Measurements from ENCODE around the gene GALNT1. TPM values are rescaled to one million over a fixed set of nuclear protein-coding genes. Genes with fewer than 3 reads are reported as not detected.

The GALNT1 gene
- total RNA-seq, 1 experiment from 2014 or later: 25.6 TPM

DNA sequence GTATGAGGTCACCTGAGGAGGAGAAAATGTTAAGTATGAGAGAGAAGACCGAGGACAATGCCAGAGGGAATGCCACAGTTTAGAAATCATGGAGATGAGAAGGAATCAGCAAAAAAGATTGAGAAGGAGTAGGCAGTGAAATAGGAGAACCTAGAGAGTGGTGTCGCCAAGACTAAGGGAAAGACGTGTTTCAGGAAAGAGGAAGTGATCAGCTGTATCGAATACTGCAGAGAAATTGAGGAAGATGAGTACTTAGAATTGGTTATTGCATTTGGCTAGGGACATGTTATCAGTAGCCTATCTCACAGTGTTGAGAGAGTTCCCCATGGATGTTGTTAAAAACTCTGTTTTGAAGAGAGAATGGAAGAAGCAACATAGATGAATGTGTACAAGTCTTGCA lies 112.3 kb downstream of the GALNT1 start:
- POLR2A ChIA-PET (ENCODE audit: low non-redundant PET): no interaction called here
- no peaks in the 10 kb centered on the region for H3K36me3 ChIP-seq (ENCODE audit: insufficient read depth, low read length, poor library complexity, severe bottlenecking)
- no peaks in the 10 kb centered on the region for H3K27me3 ChIP-seq (replicated peaks; ENCODE audit: insufficient read depth, low read depth, low read length, poor library complexity)
- H3K9me3 ChIP-seq (ENCODE audit: low read depth, low read length, poor library complexity, severe bottlenecking): no peaks in the 10 kb centered on the region
- BruUV-seq (replicated peaks): no TSS peak
- no peak for DNase-seq (ENCODE audit: low spot score)
- TF ChIP-seq EZH2 (IDR thresholded peaks at IDR 0.05; ENCODE audit: borderline replicate concordance, low read depth, low read length, poor library complexity, severe bottlenecking): no peak
- TF ChIP-seq, protein P1, sequence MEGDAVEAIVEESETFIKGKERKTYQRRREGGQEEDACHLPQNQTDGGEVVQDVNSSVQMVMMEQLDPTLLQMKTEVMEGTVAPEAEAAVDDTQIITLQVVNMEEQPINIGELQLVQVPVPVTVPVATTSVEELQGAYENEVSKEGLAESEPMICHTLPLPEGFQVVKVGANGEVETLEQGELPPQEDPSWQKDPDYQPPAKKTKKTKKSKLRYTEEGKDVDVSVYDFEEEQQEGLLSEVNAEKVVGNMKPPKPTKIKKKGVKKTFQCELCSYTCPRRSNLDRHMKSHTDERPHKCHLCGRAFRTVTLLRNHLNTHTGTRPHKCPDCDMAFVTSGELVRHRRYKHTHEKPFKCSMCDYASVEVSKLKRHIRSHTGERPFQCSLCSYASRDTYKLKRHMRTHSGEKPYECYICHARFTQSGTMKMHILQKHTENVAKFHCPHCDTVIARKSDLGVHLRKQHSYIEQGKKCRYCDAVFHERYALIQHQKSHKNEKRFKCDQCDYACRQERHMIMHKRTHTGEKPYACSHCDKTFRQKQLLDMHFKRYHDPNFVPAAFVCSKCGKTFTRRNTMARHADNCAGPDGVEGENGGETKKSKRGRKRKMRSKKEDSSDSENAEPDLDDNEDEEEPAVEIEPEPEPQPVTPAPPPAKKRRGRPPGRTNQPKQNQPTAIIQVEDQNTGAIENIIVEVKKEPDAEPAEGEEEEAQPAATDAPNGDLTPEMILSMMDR (conservative IDR thresholded peaks at IDR 0.05; ENCODE audit: low read depth, low read length): no peak
- no peak overlapping the region for H3K27ac ChIP-seq (ENCODE audit: low read depth, low read length, poor library complexity, severe bottlenecking)
- CTCF ChIA-PET: no interaction called here
- no peak overlapping the region for H3K4me3 ChIP-seq (ENCODE audit: low read depth, low read length, poor library complexity, severe bottlenecking)
- H3K4me1 ChIP-seq (ENCODE audit: insufficient read depth, low read length, poor library complexity, severe bottlenecking): no peaks in the 10 kb centered on the region
- intact Hi-C loops (cut with micrococcal nuclease; ENCODE audit: unreplicated experiment): no loop called here

- Histone ChIP-seq H3K27me3 (replicated peaks; ENCODE audit: insufficient read depth, low read depth, low read length, poor library complexity) (no peaks in the 10 kb centered on the region), H3K27ac (ENCODE audit: low read depth, low read length, poor library complexity, severe bottlenecking) (no peak overlapping the region), H3K4me1 (ENCODE audit: insufficient read depth, low read length, poor library complexity, severe bottlenecking) (no peaks in the 10 kb centered on the region), H3K9me3 (ENCODE audit: low read depth, low read length, poor library complexity, severe bottlenecking) (no peaks in the 10 kb centered on the region), H3K4me3 (ENCODE audit: low read depth, low read length, poor library complexity, severe bottlenecking) (no peak overlapping the region), H3K36me3 (ENCODE audit: insufficient read depth, low read length, poor library complexity, severe bottlenecking) (no peaks in the 10 kb centered on the region)
- ChIA-PET CTCF (no interaction called here), POLR2A (ENCODE audit: low non-redundant PET) (no interaction called here)
- TF ChIP-seq, protein P1 (conservative IDR thresholded peaks at IDR 0.05; ENCODE audit: low read depth, low read length): no peak
- TF ChIP-seq EZH2 (IDR thresholded peaks at IDR 0.05; ENCODE audit: borderline replicate concordance, low read depth, low read length, poor library complexity, severe bottlenecking): no peak
- DNase-seq (ENCODE audit: low spot score): no peak
- intact Hi-C loops (cut with micrococcal nuclease; ENCODE audit: unreplicated experiment): no loop called here
- BruUV-seq (replicated peaks): no TSS peak
Observed at GRCh38 chr18:35694808-35695207, 113.3 kb downstream of the GALNT1 start.

GRCh38 chr18:35695384-35695783 lies 113.8 kb downstream of the GALNT1 start:
- no peak overlapping the region for H3K27ac ChIP-seq (ENCODE audit: low read depth, low read length, poor library complexity, severe bottlenecking)
- H3K27me3 ChIP-seq (replicated peaks; ENCODE audit: insufficient read depth, low read depth, low read length, poor library complexity): no peaks in the 10 kb centered on the region
- TF ChIP-seq EZH2 (IDR thresholded peaks at IDR 0.05; ENCODE audit: borderline replicate concordance, low read depth, low read length, poor library complexity, severe bottlenecking): no peak
- TF ChIP-seq, protein P1 (conservative IDR thresholded peaks at IDR 0.05; ENCODE audit: low read depth, low read length): no peak
- H3K9me3 ChIP-seq (ENCODE audit: low read depth, low read length, poor library complexity, severe bottlenecking): no peaks in the 10 kb centered on the region
- no peaks in the 10 kb centered on the region for H3K4me1 ChIP-seq (ENCODE audit: insufficient read depth, low read length, poor library complexity, severe bottlenecking)
- no TSS peak for BruUV-seq (replicated peaks)
- H3K36me3 ChIP-seq (ENCODE audit: insufficient read depth, low read length, poor library complexity, severe bottlenecking): no peaks in the 10 kb centered on the region
- ChIA-PET POLR2A (ENCODE audit: low non-redundant PET) (no interaction called here), CTCF (no interaction called here)
- H3K4me3 ChIP-seq (ENCODE audit: low read depth, low read length, poor library complexity, severe bottlenecking): no peak overlapping the region
- DNase-seq (ENCODE audit: low spot score): no peak
- intact Hi-C loops (cut with micrococcal nuclease; ENCODE audit: unreplicated experiment): no loop called here
